Esophagus squamous epithelium (tissue), 5 donors: ENCODE measurements around the gene MRPS34. TPM values are rescaled to one million over a fixed set of nuclear protein-coding genes. Genes with fewer than 3 reads are reported as not detected.

Experiments used
- DNase-seq: peaks from one replicate; lab custom pipeline; 2025; lab: John Stamatoyannopoulos, UW
- H3K27ac ChIP-seq, 4 donors: fragments of 200-600 bp; sonication (generic); one replicate each; pipeline ENCODE4 v1.5.1; 2016 to 2019; ENCODE audit warnings: mild to moderate bottlenecking in 1 of 4
- H3K27me3 ChIP-seq, 4 donors: fragments of 200-600 bp; sonication (generic); 1 replicate in 3 of 4; 2 replicates in 1 of 4; pipeline versions ENCODE4 v1.5.1 to v1.6.0; 2017 to 2021; ENCODE audit warnings: antibody characterized with exemption in 1 of 4
- H3K36me3 ChIP-seq, 3 donors: fragments of 200-600 bp; sonication (generic); one replicate each; pipeline ENCODE4 v1.5.1; 2016 to 2019
- H3K4me1 ChIP-seq, 3 donors: fragments of 200-600 bp; sonication (generic); one replicate each; pipeline ENCODE4 v1.5.1; 2017 to 2019
- H3K4me3 ChIP-seq, 4 donors: fragments of 200-600 bp; sonication (generic); 1 replicate in 3 of 4; 2 replicates in 1 of 4; pipeline ENCODE4 v1.5.1; 2016 to 2019; ENCODE audit warnings: mild to moderate bottlenecking in 2 of 4, moderate library complexity in 1 of 4
- H3K9me3 ChIP-seq, 3 donors: fragments of 200-600 bp; sonication (generic); one replicate each; pipeline ENCODE4 v1.5.1; 2016 to 2019
- POLR2A ChIP-seq, 4 donors: fragments of 450-650 bp; IDR thresholded peaks; one replicate each; pipeline ENCODE4 v1.6.1; 2017; ENCODE audit warnings: antibody characterized with exemption in 4 of 4, mild to moderate bottlenecking in 4 of 4, moderate library complexity in 3 of 4
- WGBS, 2 donors: methylation state at CpG; one replicate each; pipeline ENCODE4 v1.1.5; 2018; 5-methylcytosine and 5-hydroxymethylcytosine counted together
- intact Hi-C: fragments of 100-400 bp; cut with DNase I; formaldehyde crosslinking; loops from one replicate; pipeline ENCODE4 v1.15.0; 2022
- total RNA-seq, 4 donors: library from RNA; depleted of rRNA; stranded (reverse); fragments of >200 nt; gene quantifications; one replicate each; pipeline ENCODE4 v1.1.0, GENCODE V29; 2016
- TF ChIP-seq, protein P1 (sequence below), 6 experiments: fragments of 450-650 bp in 4 of 6; fragments of 200-600 bp in 2 of 6; sonication (generic) in 2 of 6; IDR thresholded peaks; one replicate each; pipeline ENCODE4 v1.5.1; 2016 to 2019; ENCODE audit warnings: antibody characterized with exemption in 6 of 6, mild to moderate bottlenecking in 4 of 6, moderate library complexity in 4 of 6
- donor health status: DM: yes; HTN: yes; CAD: no.

MRPS34 gene
- total RNA-seq, 4 donors from 2014 or later = 89.5 to 158 (median 114) TPM

DNA sequence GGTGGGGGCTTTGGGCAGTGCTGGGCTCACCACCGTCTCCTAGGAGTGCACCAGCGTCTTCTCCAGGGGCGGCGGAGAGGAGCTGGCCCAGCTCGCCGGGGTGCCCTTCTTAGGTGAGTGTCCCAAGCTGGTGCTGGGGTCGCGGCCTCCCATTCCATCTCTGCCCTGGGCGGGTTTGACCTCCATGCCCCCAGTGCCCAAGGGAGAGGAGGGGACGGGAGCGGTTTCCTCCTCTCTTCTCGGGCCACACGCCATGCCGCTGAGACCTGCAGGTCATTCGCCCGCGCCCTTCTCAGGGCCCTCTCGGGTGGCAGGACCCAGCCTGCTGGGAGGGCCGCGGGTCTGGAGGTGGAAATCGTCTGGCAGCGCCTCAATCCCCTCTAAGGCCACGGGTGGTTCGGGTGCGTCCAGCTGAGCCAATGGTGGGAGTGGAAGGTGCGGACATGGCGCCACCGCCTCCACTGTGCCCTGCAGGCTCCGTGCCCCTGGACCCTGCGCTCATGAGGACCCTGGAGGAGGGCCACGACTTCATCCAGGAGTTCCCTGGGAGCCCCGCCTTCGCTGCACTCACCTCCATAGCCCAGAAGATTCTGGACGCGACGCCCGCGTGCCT lies 15.3 kb upstream of the MRPS34 start:
- TF ChIP-seq POLR2A (IDR thresholded peaks at IDR 0.05) = no peak
- TF ChIP-seq, protein P1, sequence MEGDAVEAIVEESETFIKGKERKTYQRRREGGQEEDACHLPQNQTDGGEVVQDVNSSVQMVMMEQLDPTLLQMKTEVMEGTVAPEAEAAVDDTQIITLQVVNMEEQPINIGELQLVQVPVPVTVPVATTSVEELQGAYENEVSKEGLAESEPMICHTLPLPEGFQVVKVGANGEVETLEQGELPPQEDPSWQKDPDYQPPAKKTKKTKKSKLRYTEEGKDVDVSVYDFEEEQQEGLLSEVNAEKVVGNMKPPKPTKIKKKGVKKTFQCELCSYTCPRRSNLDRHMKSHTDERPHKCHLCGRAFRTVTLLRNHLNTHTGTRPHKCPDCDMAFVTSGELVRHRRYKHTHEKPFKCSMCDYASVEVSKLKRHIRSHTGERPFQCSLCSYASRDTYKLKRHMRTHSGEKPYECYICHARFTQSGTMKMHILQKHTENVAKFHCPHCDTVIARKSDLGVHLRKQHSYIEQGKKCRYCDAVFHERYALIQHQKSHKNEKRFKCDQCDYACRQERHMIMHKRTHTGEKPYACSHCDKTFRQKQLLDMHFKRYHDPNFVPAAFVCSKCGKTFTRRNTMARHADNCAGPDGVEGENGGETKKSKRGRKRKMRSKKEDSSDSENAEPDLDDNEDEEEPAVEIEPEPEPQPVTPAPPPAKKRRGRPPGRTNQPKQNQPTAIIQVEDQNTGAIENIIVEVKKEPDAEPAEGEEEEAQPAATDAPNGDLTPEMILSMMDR (IDR thresholded peaks at IDR 0.05) = no peak
- H3K4me3 ChIP-seq = no peak overlapping the region
- H3K9me3 ChIP-seq = no peaks in the 10 kb centered on the region
- H3K27ac ChIP-seq = peak overlapping the region in 2 of 4 donors; percentile 15 to 55
- H3K4me1 ChIP-seq = peaks cover 20 to 62% (median 28%) of the 10 kb centered on the region in 3 donors
- WGBS, 2 donors = 80 to 81% methylated on average over 1 to 7 of the region's 38 CpGs
- intact Hi-C loops = no loop called here
- H3K27me3 ChIP-seq = no peaks in the 10 kb centered on the region
- H3K36me3 ChIP-seq = peaks cover 0 to 78% (median 8%) of the 10 kb centered on the region in 3 donors
- DNase-seq = no peak

DNA sequence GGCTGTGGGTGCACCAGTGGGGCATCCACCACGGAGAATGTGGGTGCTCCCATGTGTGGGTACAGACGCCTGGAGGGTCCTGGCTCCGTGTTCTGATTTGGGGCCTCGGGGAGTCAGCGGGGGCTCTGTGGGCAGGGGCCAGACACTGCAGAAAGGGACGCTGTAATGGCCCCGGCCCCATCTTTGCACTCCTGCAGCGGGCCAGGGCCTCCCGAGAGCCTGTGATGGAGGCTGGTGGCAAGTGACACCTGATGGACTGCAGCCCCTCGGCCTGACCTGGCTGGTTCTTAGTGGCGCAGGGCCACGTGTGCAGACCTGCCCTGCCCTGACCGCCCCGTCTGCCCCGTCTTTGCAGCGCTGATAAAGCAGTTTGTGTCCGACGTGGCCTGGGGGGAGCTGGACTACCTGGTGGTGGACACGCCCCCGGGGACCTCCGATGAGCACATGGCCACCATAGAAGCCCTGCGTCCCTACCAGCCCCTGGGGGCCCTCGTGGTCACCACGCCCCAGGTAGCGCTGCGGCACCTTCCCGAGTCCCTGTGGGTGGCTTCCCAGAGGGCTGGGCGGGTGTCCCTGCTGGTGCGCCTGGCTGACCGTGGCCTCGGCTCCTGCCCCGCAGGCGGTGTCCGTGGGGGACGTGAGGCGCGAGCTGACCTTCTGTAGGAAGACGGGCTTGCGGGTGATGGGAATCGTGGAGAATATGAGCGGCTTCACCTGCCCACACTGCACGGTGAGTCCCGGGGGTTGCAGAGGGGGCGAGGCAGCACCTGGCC lies 14.6 kb upstream of the MRPS34 start:
- TF ChIP-seq, protein P1 (IDR thresholded peaks at IDR 0.05) = no peak
- TF ChIP-seq POLR2A (IDR thresholded peaks at IDR 0.05) = no peak
- 94% methylated on average over 5 of the region's 44 CpGs; no CpG with 5 or more reads in 1 of the 2 donors for WGBS, 2 donors
- intact Hi-C loops = no loop called here
- Histone ChIP-seq H3K4me3 (no peak overlapping the region), H3K36me3 (peaks cover 0 to 76% (median 8%) of the 10 kb centered on the region in 3 donors), H3K9me3 (no peaks in the 10 kb centered on the region), H3K4me1 (peaks cover 21 to 63% (median 28%) of the 10 kb centered on the region in 3 donors), H3K27ac (no peak overlapping the region), H3K27me3 (no peaks in the 10 kb centered on the region)
- DNase-seq = no peak

DNA sequence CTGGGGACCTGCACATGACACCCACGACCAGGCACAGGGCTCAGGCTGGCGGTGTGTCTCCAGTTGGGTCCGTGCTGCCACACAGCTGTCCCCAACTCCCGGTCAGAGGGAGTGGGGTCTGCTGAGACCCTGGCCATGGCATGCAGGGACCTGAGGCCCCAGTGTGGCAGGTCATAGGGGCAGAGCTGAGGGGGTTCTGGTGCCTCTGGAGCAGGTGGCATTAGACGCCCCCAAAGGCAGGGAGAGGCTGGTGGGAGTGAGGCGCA lies 14.1 kb upstream of the MRPS34 start:
- Histone ChIP-seq H3K27me3 (no peaks in the 10 kb centered on the region), H3K4me1 (peaks cover 21 to 63% (median 28%) of the 10 kb centered on the region in 3 donors), H3K27ac (no peak overlapping the region), H3K9me3 (no peaks in the 10 kb centered on the region), H3K36me3 (peaks cover 0 to 71% (median 8%) of the 10 kb centered on the region in 3 donors), H3K4me3 (no peak overlapping the region)
- TF ChIP-seq, protein P1 (IDR thresholded peaks at IDR 0.05) = no peak
- TF ChIP-seq POLR2A (IDR thresholded peaks at IDR 0.05) = no peak
- intact Hi-C loops = no loop called here
- no peak for DNase-seq
- WGBS, 2 donors = 81% methylated on average over 4 of the region's 6 CpGs; no CpG with 5 or more reads in 1 of the 2 donors

DNA sequence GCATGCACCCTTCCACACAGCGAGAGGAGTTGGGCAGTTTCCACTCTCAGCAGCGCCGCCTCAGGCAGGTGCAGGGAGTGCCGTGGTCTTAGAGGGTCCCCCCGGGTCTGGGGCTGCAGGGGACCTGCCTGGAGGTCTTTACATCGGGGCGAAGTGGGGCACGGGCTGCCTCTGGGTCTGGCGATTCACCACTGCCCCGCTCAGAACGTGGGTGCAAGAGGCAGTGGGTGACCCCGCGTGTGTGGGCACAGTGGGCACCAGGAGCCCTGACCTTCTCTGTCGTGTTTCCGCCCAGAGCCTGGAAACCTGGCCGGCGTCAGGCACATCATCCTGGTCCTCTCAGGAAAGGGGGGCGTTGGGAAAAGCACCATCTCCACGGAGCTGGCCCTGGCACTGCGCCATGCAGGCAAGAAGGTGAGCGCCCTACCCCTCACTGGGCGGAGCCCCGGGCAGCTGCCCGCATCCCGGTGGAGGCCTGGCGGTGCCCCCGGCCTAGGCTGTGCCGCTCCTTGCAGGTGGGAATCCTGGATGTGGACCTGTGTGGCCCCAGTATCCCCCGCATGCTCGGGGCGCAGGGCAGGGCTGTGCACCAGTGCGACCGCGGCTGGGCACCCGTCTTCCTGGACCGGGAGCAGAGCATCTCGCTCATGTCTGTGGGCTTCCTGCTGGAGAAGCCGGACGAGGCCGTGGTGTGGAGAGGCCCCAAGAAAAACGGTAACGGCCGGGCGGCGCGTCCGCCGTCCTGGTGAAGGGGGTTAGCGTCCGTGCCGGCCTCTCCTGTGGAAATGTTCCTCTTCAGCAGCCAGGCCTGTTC lies 13.5 kb upstream of the MRPS34 start:
- no peak for TF ChIP-seq POLR2A (IDR thresholded peaks at IDR 0.05)
- TF ChIP-seq, protein P1 (IDR thresholded peaks at IDR 0.05) = no peak
- Histone ChIP-seq H3K36me3 (peaks cover 0 to 65% (median 8%) of the 10 kb centered on the region in 3 donors), H3K27me3 (no peaks in the 10 kb centered on the region), H3K27ac (no peak overlapping the region), H3K9me3 (no peaks in the 10 kb centered on the region), H3K4me1 (peaks cover 26 to 69% (median 30%) of the 10 kb centered on the region in 3 donors), H3K4me3 (no peak overlapping the region)
- WGBS, 2 donors = 96% methylated on average over 17 of the region's 51 CpGs; no CpG with 5 or more reads in 1 of the 2 donors
- DNase-seq = no peak
- intact Hi-C loops = no loop called here
